Measurements from ENCODE around the gene PLA2G1B.

- no peak for TF ChIP-seq CTCF (IDR thresholded peaks at IDR 0.05)
- TF ChIP-seq POLR2AphosphoS5 (IDR thresholded peaks at IDR 0.05), result no peak
These were observed 36.8 kb downstream of the PLA2G1B start for GRCh38 chr12:120290609-120291305.

Measured in gastroesophageal sphincter (tissue), 3 donors.